OCI-LY7 (cell line): Measurements from ENCODE around the gene SAFB2.

ENCODE experiments used
- EZH2phosphoT487 ChIP-seq: fragments of 200-600 bp; sonication (generic); IDR thresholded peaks from 2 replicates; pipeline ENCODE4 v1.6.1; 2018; ENCODE audit warnings: low read depth, borderline replicate concordance, mild to moderate bottlenecking, mixed run types, antibody characterized with exemption, low read length, moderate library complexity, mixed read lengths
- TF ChIP-seq, protein P1 (sequence below): fragments of 200-600 bp; sonication (generic); conservative IDR thresholded peaks from 2 replicates; pipeline ENCODE4 v1.5.1; 2014; ENCODE audit warnings: mild to moderate bottlenecking, antibody characterized with exemption, low read length, moderate library complexity, mixed read lengths

DNA sequence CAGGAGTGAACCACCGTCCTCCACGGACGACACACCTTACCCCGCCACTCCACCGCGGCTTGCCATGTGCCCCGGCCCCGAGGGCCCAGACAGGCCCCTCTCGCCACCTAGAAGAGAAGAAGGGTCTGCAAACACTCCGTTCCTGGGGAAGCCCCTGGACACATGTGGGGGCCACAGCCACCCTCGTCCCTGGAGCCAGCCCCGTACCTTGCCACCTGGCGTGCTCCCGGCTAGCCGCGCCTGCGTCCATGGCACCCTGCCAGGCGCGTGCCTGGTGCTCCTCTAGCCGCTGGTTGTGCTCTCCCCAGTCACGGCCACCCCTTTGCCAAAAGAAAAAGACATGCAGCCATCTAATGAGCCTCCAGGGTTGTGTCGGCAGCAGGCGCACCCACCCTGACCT, 34.9 kb downstream of the SAFB2 start:
- TF ChIP-seq, protein P1, sequence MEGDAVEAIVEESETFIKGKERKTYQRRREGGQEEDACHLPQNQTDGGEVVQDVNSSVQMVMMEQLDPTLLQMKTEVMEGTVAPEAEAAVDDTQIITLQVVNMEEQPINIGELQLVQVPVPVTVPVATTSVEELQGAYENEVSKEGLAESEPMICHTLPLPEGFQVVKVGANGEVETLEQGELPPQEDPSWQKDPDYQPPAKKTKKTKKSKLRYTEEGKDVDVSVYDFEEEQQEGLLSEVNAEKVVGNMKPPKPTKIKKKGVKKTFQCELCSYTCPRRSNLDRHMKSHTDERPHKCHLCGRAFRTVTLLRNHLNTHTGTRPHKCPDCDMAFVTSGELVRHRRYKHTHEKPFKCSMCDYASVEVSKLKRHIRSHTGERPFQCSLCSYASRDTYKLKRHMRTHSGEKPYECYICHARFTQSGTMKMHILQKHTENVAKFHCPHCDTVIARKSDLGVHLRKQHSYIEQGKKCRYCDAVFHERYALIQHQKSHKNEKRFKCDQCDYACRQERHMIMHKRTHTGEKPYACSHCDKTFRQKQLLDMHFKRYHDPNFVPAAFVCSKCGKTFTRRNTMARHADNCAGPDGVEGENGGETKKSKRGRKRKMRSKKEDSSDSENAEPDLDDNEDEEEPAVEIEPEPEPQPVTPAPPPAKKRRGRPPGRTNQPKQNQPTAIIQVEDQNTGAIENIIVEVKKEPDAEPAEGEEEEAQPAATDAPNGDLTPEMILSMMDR = no peak
- no peak for TF ChIP-seq EZH2phosphoT487
